ENCODE results near the gene PLCL2.

Gene PLCL2

DNA sequence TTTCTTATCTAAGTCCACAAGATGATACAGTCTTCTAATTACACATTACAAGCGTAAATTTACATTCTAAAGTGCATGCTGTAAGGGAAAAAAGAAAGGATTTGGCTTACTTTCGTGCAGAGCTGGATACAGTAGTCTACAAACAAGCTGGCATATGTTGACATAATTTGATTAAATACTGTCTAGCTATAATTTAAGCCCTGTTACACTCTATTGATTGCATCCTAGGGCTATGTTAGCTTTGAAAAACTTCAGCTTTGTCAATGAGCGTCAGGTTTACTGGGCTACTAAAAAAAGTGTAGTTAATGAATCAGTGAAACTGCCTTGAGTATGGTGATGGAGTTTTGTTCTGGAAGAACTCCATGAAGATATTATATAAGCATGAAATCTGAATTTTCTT, 24.5 kb upstream of the PLCL2 start:
- Histone ChIP-seq H3K36me3 (replicated peaks) (no peaks in the 10 kb centered on the region), H3K4me3 (ENCODE audit: low read depth, low read length) (no peak overlapping the region), H3K27ac (no peak overlapping the region), H3K27me3 (replicated peaks) (no peaks in the 10 kb centered on the region)
- in situ Hi-C loops (cut with HindIII; ENCODE audit: low pct_ligation_motif_present, low sequenced_read_pairs): no loop called here
- DNase-seq: no peak
- TF ChIP-seq, protein P1, sequence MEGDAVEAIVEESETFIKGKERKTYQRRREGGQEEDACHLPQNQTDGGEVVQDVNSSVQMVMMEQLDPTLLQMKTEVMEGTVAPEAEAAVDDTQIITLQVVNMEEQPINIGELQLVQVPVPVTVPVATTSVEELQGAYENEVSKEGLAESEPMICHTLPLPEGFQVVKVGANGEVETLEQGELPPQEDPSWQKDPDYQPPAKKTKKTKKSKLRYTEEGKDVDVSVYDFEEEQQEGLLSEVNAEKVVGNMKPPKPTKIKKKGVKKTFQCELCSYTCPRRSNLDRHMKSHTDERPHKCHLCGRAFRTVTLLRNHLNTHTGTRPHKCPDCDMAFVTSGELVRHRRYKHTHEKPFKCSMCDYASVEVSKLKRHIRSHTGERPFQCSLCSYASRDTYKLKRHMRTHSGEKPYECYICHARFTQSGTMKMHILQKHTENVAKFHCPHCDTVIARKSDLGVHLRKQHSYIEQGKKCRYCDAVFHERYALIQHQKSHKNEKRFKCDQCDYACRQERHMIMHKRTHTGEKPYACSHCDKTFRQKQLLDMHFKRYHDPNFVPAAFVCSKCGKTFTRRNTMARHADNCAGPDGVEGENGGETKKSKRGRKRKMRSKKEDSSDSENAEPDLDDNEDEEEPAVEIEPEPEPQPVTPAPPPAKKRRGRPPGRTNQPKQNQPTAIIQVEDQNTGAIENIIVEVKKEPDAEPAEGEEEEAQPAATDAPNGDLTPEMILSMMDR (IDR thresholded peaks at IDR 0.05; ENCODE audit: low read depth, low read length, missing control alignments): no peak

DNA sequence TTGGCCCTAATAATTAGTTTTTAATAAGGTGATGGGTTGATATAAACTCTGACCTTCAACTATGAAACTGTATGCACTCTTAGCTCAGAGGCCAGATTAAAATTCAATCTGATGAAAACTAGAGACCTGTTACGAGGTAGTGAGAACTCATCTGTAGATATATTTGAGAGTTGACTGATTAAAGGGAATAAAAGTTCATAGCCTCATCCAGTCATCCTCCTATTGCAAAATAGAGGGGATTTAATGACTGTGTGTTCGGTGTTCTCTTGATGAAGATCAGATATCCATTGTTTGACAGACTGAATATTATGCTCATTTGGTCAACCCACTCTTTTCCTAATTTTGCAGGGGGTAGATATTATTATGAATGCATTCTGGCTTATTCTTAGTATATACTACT, 23.3 kb upstream of the PLCL2 start:
- TF ChIP-seq, protein P1 (IDR thresholded peaks at IDR 0.05; ENCODE audit: low read depth, low read length, missing control alignments): no peak
- Histone ChIP-seq H3K27ac (no peak overlapping the region), H3K27me3 (replicated peaks) (no peaks in the 10 kb centered on the region), H3K36me3 (replicated peaks) (no peaks in the 10 kb centered on the region), H3K4me3 (ENCODE audit: low read depth, low read length) (no peak overlapping the region)
- DNase-seq: no peak
- in situ Hi-C loops (cut with HindIII; ENCODE audit: low pct_ligation_motif_present, low sequenced_read_pairs): no loop called here

DNA sequence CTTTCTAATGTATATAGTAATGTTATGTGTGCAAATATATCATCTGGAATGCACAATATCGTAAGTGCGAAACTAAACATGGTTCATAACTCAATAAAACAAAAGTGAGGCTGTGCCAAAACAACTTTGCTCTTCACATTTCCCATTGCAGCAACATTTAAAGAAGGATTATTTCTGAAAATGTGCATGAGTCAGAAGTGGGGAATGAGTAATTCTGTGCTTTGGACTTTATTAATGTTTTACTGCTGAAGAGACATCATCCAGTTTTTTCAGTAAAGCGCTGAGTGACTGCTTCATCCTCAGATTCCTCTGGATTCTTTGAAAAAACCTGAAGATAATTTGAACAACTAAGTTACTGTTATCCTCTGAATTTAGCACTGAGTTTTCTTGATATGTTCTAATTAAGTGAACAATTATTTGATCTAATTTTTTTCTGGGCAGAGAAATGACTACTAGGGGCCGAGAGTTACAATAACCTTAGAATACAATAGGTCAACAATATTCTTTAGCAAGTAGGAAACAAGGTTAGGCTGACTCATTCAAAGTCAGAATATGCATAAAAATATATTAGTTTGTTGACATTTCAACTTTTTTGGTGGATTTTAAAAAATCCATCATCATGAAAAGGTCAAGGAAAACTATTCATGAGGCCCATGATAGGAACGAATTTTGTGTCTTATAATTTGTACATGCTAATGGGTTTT, 20.0 kb upstream of the PLCL2 start:
- in situ Hi-C loops (cut with HindIII; ENCODE audit: low pct_ligation_motif_present, low sequenced_read_pairs): no loop called here
- no peaks in the 10 kb centered on the region for H3K27me3 ChIP-seq (replicated peaks)
- H3K36me3 ChIP-seq (replicated peaks): no peaks in the 10 kb centered on the region
- H3K27ac ChIP-seq: peak overlapping the region; percentile 13
- no peak overlapping the region for H3K4me3 ChIP-seq (ENCODE audit: low read depth, low read length)
- TF ChIP-seq, protein P1 (IDR thresholded peaks at IDR 0.05; ENCODE audit: low read depth, low read length, missing control alignments): no peak
- peak; percentile 47 for DNase-seq

DNA sequence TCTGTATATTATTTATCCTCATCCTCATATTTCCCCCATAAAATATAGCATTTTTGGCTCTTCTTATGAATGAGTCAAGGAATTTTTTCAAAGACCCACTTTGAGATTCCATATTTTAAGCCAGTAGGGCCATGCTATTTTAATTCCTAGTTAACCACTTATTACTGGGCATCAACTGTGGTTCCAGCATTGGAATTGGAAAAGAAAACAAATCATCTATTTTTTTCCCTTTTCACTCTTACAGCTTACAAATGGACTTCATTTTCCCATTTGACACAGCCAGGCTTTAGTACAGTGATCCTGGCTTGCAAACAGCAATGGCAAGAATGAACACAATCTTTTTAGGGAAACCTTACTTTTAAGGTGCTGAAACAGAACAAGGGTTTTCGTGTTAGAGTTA, 19.4 kb upstream of the PLCL2 start:
- DNase-seq: no peak
- no peaks in the 10 kb centered on the region for H3K27me3 ChIP-seq (replicated peaks)
- H3K4me3 ChIP-seq (ENCODE audit: low read depth, low read length): no peak overlapping the region
- in situ Hi-C loops (cut with HindIII; ENCODE audit: low pct_ligation_motif_present, low sequenced_read_pairs): no loop called here
- TF ChIP-seq, protein P1 (IDR thresholded peaks at IDR 0.05; ENCODE audit: low read depth, low read length, missing control alignments): no peak
- H3K27ac ChIP-seq: no peak overlapping the region
- H3K36me3 ChIP-seq (replicated peaks): no peaks in the 10 kb centered on the region

DNA sequence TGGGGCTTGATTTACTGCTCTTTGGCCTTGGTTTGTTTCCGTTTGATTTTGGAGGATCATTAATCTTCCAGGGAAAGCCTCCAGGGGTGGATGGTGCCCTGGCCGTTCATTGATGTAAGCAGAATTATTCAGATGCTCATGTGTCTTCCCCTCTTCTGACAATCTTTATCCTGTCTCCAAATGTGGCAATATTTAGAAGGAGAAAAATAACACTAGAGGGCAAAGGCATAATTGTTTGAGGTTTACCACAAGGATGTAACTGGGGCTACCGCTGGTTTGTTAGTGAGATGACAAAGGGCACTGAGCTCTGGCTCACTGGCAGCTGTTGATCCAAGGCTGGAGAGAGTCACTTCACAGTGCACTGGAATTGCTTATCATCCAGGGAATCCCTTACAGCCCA, 18.2 kb upstream of the PLCL2 start:
- in situ Hi-C loops (cut with HindIII; ENCODE audit: low pct_ligation_motif_present, low sequenced_read_pairs): no loop called here
- Histone ChIP-seq H3K27me3 (replicated peaks) (no peaks in the 10 kb centered on the region), H3K4me3 (ENCODE audit: low read depth, low read length) (no peak overlapping the region), H3K36me3 (replicated peaks) (no peaks in the 10 kb centered on the region), H3K27ac (no peak overlapping the region)
- no peak for DNase-seq
- TF ChIP-seq, protein P1 (IDR thresholded peaks at IDR 0.05; ENCODE audit: low read depth, low read length, missing control alignments): no peak

DNA sequence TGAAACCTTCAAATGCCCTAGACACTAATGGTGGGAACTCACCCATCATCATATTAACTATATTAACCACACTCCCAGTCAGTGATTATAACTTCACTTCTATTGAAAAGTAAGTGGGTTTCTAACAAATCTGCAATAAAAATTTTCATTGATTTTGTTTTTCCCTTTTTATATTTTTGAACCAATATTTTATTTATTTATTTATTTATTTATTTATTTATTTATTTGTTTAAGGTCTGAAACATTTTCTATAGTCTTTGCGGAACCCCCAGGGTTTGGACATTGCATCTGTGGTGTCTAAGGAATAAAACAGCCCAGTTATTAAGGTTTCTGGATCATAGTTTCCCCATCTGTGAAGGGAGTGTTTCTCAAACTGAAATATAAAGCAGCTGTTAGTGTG, 16.2 kb upstream of the PLCL2 start:
- DNase-seq: no peak
- in situ Hi-C loops (cut with HindIII; ENCODE audit: low pct_ligation_motif_present, low sequenced_read_pairs): no loop called here
- H3K27ac ChIP-seq: no peak overlapping the region

More for the DNA sequence above, 16.2 kb upstream of the PLCL2 start:
- no peaks in the 10 kb centered on the region for H3K36me3 ChIP-seq (replicated peaks)
- no peak overlapping the region for H3K4me3 ChIP-seq (ENCODE audit: low read depth, low read length)
- H3K27me3 ChIP-seq (replicated peaks): no peaks in the 10 kb centered on the region
- TF ChIP-seq, protein P1 (IDR thresholded peaks at IDR 0.05; ENCODE audit: low read depth, low read length, missing control alignments): no peak

All from brain microvascular endothelial cell (primary cell).